ENCODE results near the gene VTI1A.

DNA sequence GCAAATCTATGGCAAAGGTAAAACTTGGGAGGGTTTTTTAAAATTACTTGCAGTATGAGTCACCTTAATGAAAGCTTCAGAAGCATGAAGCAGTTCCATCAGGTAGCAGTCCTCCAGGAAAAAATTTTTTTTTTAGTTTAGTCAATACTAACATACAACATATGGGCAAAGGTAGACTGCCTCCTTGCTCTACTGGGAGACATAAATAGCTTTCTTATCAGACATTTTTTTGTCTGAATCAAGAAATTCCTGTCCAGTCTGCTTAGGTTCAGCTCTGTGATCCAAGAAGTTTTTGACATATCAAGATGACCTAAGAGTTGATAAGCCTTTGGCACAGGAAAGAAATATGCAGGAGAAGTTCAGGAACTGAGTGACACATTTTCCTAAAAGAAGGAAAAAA lies 331.6 kb downstream of the VTI1A start:
- TF ChIP-seq POLR2A (IDR thresholded peaks at IDR 0.05) = no peak
- TF ChIP-seq, protein P1, sequence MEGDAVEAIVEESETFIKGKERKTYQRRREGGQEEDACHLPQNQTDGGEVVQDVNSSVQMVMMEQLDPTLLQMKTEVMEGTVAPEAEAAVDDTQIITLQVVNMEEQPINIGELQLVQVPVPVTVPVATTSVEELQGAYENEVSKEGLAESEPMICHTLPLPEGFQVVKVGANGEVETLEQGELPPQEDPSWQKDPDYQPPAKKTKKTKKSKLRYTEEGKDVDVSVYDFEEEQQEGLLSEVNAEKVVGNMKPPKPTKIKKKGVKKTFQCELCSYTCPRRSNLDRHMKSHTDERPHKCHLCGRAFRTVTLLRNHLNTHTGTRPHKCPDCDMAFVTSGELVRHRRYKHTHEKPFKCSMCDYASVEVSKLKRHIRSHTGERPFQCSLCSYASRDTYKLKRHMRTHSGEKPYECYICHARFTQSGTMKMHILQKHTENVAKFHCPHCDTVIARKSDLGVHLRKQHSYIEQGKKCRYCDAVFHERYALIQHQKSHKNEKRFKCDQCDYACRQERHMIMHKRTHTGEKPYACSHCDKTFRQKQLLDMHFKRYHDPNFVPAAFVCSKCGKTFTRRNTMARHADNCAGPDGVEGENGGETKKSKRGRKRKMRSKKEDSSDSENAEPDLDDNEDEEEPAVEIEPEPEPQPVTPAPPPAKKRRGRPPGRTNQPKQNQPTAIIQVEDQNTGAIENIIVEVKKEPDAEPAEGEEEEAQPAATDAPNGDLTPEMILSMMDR (IDR thresholded peaks at IDR 0.05) = no peak

Measured in thyroid gland (tissue), 4 donors.